HFF-Myc (cell line): ENCODE results near the gene NUP37.

ENCODE experiments used
- DNase-seq: peaks from one replicate; pipeline ENCODE4 v3.0.0-alpha.2; 2011; ENCODE audit warnings: low read depth; ENCODE audit errors: extremely low read depth
- H3K4me3 ChIP-seq: replicated peaks from 2 replicates; pipeline ENCODE4 v1.5.1; 2011; ENCODE audit warnings: low read depth, mild to moderate bottlenecking, control low read depth, low read length
- CTCF ChIP-seq: IDR thresholded peaks from 2 replicates; pipeline ENCODE4 v1.5.1; 2012; ENCODE audit warnings: mild to moderate bottlenecking, low read depth, low read length, control low read depth; ENCODE audit errors: missing control alignments

NUP37 gene

GRCh38 chr12:102120886-102121285 is 972 bp upstream of the NUP37 start:
- DNase-seq, result peak; percentile 27
- H3K4me3 ChIP-seq, result peak overlapping the region; percentile 92
- TF ChIP-seq CTCF, result no peak

GRCh38 chr12:102120564-102120873 is 605 bp upstream of the NUP37 start:
- peak overlapping the region; percentile 92 for H3K4me3 ChIP-seq
- TF ChIP-seq CTCF, result no peak
- no peak for DNase-seq

GRCh38 chr12:102118874-102119273 is 1.0 kb downstream of the NUP37 start:
- TF ChIP-seq CTCF, result no peak
- DNase-seq, result no peak
- H3K4me3 ChIP-seq, result peak overlapping the region; percentile 92

- TF ChIP-seq CTCF, result no peak
- no peak for DNase-seq
- H3K4me3 ChIP-seq, result no peak overlapping the region
Observed at GRCh38 chr12:102116392-102116791, 3.5 kb downstream of the NUP37 start.

GRCh38 chr12:102114212-102114611 is 5.7 kb downstream of the NUP37 start:
- TF ChIP-seq CTCF, result no peak
- no peak for DNase-seq

GRCh38 chr12:102110782-102111181 is 9.1 kb downstream of the NUP37 start:
- no peak overlapping the region for H3K4me3 ChIP-seq
- no peak for DNase-seq
- no peak for TF ChIP-seq CTCF

More at GRCh38 chr12:102114212-102114611, 5.7 kb downstream of the NUP37 start:
- H3K4me3 ChIP-seq, result no peak overlapping the region

GRCh38 chr12:102107970-102108369 is 11.9 kb downstream of the NUP37 start:
- no peak overlapping the region for H3K4me3 ChIP-seq
- DNase-seq, result no peak
- TF ChIP-seq CTCF, result no peak
